H9 (cell line): ENCODE results near the gene LIM2. TPM values are rescaled to one million over a fixed set of nuclear protein-coding genes. Genes with fewer than 3 reads are reported as not detected.

Source experiments
- DNase-seq: peaks from one replicate; pipeline ENCODE4 v3.0.0-alpha.2; 2017
- H2AFZ ChIP-seq: one replicate; pipeline ENCODE4 v1.6.1; 2013; ENCODE audit warnings: mild to moderate bottlenecking, low read length, control low read depth, moderate library complexity
- H2AK5ac ChIP-seq: 2 replicates; pipeline ENCODE4 v1.6.1; 2013; ENCODE audit warnings: low read length, control low read depth, mixed read lengths; ENCODE audit not compliant: insufficient read length
- H2BK120ac ChIP-seq: one replicate; pipeline ENCODE4 v1.6.1; 2013; ENCODE audit warnings: low read depth, mild to moderate bottlenecking, low read length, control low read depth, inconsistent platforms; ENCODE audit not compliant: poor library complexity, severe bottlenecking
- H2BK12ac ChIP-seq: 2 replicates; pipeline ENCODE4 v1.6.1; 2013; ENCODE audit warnings: low read length, control low read depth, mixed read lengths, low read depth; ENCODE audit not compliant: insufficient read length
- H2BK15ac ChIP-seq: 2 replicates; pipeline ENCODE4 v1.6.1; 2013; ENCODE audit warnings: low read depth, low read length, control low read depth
- H2BK20ac ChIP-seq: one replicate; pipeline ENCODE4 v1.6.1; 2013; ENCODE audit warnings: low read depth, mild to moderate bottlenecking, low read length, control low read depth, inconsistent platforms; ENCODE audit not compliant: poor library complexity, severe bottlenecking
- H2BK5ac ChIP-seq: 2 replicates; pipeline ENCODE4 v1.6.1; 2013; ENCODE audit warnings: low read length, control low read depth, mixed read lengths; ENCODE audit not compliant: insufficient read length
- H3K14ac ChIP-seq: 2 replicates; pipeline ENCODE4 v1.6.1; 2013; ENCODE audit warnings: low read length, control low read depth; ENCODE audit not compliant: insufficient read depth
- H3K18ac ChIP-seq: 2 replicates; pipeline ENCODE4 v1.6.1; 2013; ENCODE audit warnings: low read depth, mild to moderate bottlenecking, mixed read lengths, low read length, control low read depth; ENCODE audit not compliant: insufficient read length
- H3K23ac ChIP-seq: 2 replicates; pipeline ENCODE4 v1.6.1; 2013; ENCODE audit warnings: low read length, control low read depth, mixed read lengths, low read depth; ENCODE audit not compliant: insufficient read length
- H3K23me2 ChIP-seq: 2 replicates; pipeline ENCODE4 v1.6.1; 2013; ENCODE audit warnings: low read depth, mild to moderate bottlenecking, mixed read lengths, low read length, control low read depth; ENCODE audit not compliant: insufficient read length, poor library complexity, severe bottlenecking
- H3K27ac ChIP-seq: 2 replicates; pipeline ENCODE4 v1.5.1; 2013; ENCODE audit warnings: low read length, control low read depth, mixed read lengths, low read depth; ENCODE audit not compliant: insufficient read length
- H3K27me3 ChIP-seq: 2 replicates; pipeline ENCODE4 v1.6.1; 2013; ENCODE audit warnings: low read length, control low read depth, inconsistent platforms; ENCODE audit not compliant: insufficient read depth
- H3K4ac ChIP-seq: 2 replicates; pipeline ENCODE4 v1.6.1; 2013; ENCODE audit warnings: low read depth, mild to moderate bottlenecking, control low read depth, inconsistent platforms, low read length, moderate library complexity
- H3K4me1 ChIP-seq: 2 replicates; pipeline ENCODE4 v1.6.1; 2013; ENCODE audit warnings: low read length, control low read depth, inconsistent platforms; ENCODE audit not compliant: insufficient read depth
- H3K4me2 ChIP-seq: 2 replicates; pipeline ENCODE4 v1.6.1; 2013; ENCODE audit warnings: low read length, control low read depth, mixed read lengths; ENCODE audit not compliant: insufficient read length, insufficient read depth
- H3K56ac ChIP-seq: 2 replicates; pipeline ENCODE4 v1.6.1; 2013; ENCODE audit warnings: low read depth, mild to moderate bottlenecking, mixed read lengths, low read length, control low read depth; ENCODE audit not compliant: insufficient read length
- H3K79me1 ChIP-seq: 2 replicates; pipeline ENCODE4 v1.6.1; 2013; ENCODE audit warnings: low read depth, mild to moderate bottlenecking, moderate library complexity, low read length, control low read depth, inconsistent platforms; ENCODE audit not compliant: insufficient read depth, poor library complexity, severe bottlenecking
- H3K79me2 ChIP-seq: 2 replicates; pipeline ENCODE4 v1.6.1; 2013; ENCODE audit warnings: low read length, control low read depth, inconsistent platforms; ENCODE audit not compliant: insufficient read depth
- H3K9ac ChIP-seq: 2 replicates; pipeline ENCODE4 v1.6.1; 2013; ENCODE audit warnings: low read length, control low read depth, mixed read lengths; ENCODE audit not compliant: insufficient read length; ENCODE audit errors: extremely low read depth
- H3K9me3 ChIP-seq: one replicate; pipeline ENCODE4 v1.6.1; 2013; ENCODE audit warnings: low read depth, low read length, inconsistent platforms; ENCODE audit not compliant: control insufficient read depth
- H3T11ph ChIP-seq: one replicate; pipeline ENCODE4 v1.6.1; 2013; ENCODE audit warnings: mild to moderate bottlenecking, low read length, control low read depth, inconsistent platforms
- H4K20me1 ChIP-seq: one replicate; pipeline ENCODE4 v1.6.1; 2013; ENCODE audit not compliant: control insufficient read depth, insufficient read length, insufficient read depth
- H4K5ac ChIP-seq: 2 replicates; pipeline ENCODE4 v1.6.1; 2013; ENCODE audit warnings: low read depth, mild to moderate bottlenecking, mixed read lengths, low read length, control low read depth; ENCODE audit not compliant: insufficient read length
- H4K8ac ChIP-seq: replicated peaks from 2 replicates; pipeline ENCODE4 v1.6.1; 2013; ENCODE audit warnings: low read length, control low read depth, mixed read lengths, low read depth; ENCODE audit not compliant: insufficient read length
- H4K91ac ChIP-seq: 2 replicates; pipeline ENCODE4 v1.6.1; 2013; ENCODE audit warnings: low read depth, mild to moderate bottlenecking, moderate library complexity, mixed read lengths, low read length, control low read depth; ENCODE audit not compliant: insufficient read length
- H3K27ac Mint-ChIP-seq, 3 experiments: 2 replicates in 2 of 3; 3 replicates in 1 of 3; pipeline ENCODE4 v1.8.0; 2020 to 2021; ENCODE audit warnings: mixed read lengths in 3 of 3, mild to moderate bottlenecking in 1 of 3, moderate library complexity in 1 of 3
- H3K27me3 Mint-ChIP-seq: 2 replicates; pipeline ENCODE4 v1.8.0; 2021; ENCODE audit warnings: low read depth, mild to moderate bottlenecking, moderate library complexity, mixed read lengths
- H3K36me3 Mint-ChIP-seq, 3 experiments: 2 replicates in 2 of 3; 3 replicates in 1 of 3; pipeline ENCODE4 v1.8.0; 2020 to 2021; ENCODE audit warnings: low read depth in 3 of 3, mixed read lengths in 3 of 3; ENCODE audit not compliant: insufficient read depth in 1 of 3
- H3K4me1 Mint-ChIP-seq, 2 experiments: 2 replicates each; pipeline ENCODE4 v1.8.0; 2020; ENCODE audit warnings: mixed read lengths in 2 of 2
- H3K4me3 Mint-ChIP-seq, 2 experiments: 2 replicates in 1 of 2; 3 replicates in 1 of 2; pipeline ENCODE4 v1.8.0; 2020 to 2021; ENCODE audit warnings: mild to moderate bottlenecking in 2 of 2, mixed read lengths in 2 of 2, moderate library complexity in 1 of 2
- H3K9me3 Mint-ChIP-seq, 2 experiments: 2 replicates in 1 of 2; 3 replicates in 1 of 2; pipeline ENCODE4 v1.8.0; 2020; ENCODE audit warnings: mild to moderate bottlenecking in 2 of 2, mixed read lengths in 2 of 2, moderate library complexity in 1 of 2
- WGBS: extraction: QIAGEN DNeasy Blood & Tissue Kit; methylation state at CpG from one replicate; pipeline ENCODE4 v1.1.7; 2013; ENCODE audit warnings: missing lambda C conversion rate, low lambda C conversion rate, mixed read lengths; ENCODE audit not compliant: insufficient read length; ENCODE audit errors: extremely low coverage; 5-methylcytosine and 5-hydroxymethylcytosine counted together
- total RNA-seq: library from RNA; stranded (reverse); gene quantifications from 2 replicates; pipeline ENCODE4 v1.2.1, GENCODE V29; 2021
- TF ChIP-seq, protein P1 (sequence below): fragments of 200-600 bp; sonication (generic); conservative IDR thresholded peaks from 3 replicates; pipeline ENCODE4 v1.8.0; 2021; ENCODE audit warnings: antibody characterized with exemption, mild to moderate bottlenecking

Gene LIM2
- total RNA-seq, 1 experiment from 2014 or later = not detected

DNA sequence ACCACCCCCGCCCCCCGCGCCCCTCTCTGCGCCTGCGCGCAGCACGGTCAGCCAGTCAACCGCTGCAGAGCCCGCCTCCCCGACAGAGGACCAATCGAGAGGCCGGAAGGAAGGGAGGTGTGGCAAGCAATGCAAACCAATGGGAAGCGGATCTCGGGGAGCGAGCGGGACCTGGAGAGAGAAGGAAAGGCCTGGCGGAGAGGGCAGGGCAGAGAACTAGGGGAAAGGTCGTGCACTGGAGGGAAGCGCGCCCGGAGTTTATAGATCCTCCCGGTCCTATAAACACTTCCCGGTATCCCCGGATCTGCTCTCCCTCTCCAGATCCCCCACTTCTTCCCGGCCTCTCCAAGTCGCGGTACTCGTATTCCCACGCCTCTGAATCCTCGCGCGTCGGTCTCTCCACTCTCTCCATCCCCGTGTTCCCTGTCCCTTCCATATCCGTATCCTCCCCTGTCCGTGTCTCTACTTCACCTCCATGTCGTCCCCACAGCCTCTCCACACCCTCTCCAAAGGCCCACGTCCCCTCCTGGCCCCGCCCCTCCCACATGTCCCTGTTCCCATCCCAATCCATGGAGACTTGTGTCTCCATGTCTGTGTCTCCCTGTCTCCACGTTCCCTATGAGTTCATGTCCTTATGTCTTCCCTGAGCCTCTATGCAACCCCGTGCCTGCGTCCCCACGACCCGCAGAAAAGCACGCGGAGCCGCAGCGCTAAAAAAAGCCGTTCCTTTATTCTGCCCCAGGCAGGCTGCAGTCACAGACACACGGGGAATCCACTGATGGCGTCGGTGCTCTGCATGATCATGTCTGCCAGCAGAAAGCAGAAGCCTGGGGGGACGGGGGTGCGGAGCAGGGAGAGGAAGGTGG lies 21.2 kb downstream of the LIM2 start:
- Mint-ChIP-seq H3K4me3 (peak overlapping the region; percentile 95 to 100), H3K36me3 (no peaks in the 10 kb centered on the region), H3K4me1 (peaks cover 36 to 40% of the 10 kb centered on the region in 2 experiments), H3K27ac (peak overlapping the region; percentile 92 to 98 (median 97)), H3K27me3 (peaks cover 8% of the 10 kb centered on the region), H3K9me3 (no peaks in the 10 kb centered on the region)
- H3K79me2 ChIP-seq = no peaks in the 10 kb centered on the region
- H2BK15ac ChIP-seq = no peak overlapping the region
- H3K23ac ChIP-seq = no peak overlapping the region
- peaks cover 21% of the 10 kb centered on the region for H3K23me2 ChIP-seq
- no peaks in the 10 kb centered on the region for H4K20me1 ChIP-seq
- H3T11ph ChIP-seq = no peak overlapping the region
- no peak overlapping the region for H2AK5ac ChIP-seq
- peak overlapping the region; percentile 89 for H3K4me2 ChIP-seq
- no peak overlapping the region for H3K14ac ChIP-seq
- no peak overlapping the region for H2BK12ac ChIP-seq
- H2BK20ac ChIP-seq = no peak overlapping the region
- no peak overlapping the region for H3K18ac ChIP-seq
- H4K8ac ChIP-seq = no peak overlapping the region
- DNase-seq = peak; percentile 99
- H3K9me3 ChIP-seq = no peaks in the 10 kb centered on the region
- H2BK5ac ChIP-seq = no peak overlapping the region
- H3K56ac ChIP-seq = no peak overlapping the region
- TF ChIP-seq, protein P1, sequence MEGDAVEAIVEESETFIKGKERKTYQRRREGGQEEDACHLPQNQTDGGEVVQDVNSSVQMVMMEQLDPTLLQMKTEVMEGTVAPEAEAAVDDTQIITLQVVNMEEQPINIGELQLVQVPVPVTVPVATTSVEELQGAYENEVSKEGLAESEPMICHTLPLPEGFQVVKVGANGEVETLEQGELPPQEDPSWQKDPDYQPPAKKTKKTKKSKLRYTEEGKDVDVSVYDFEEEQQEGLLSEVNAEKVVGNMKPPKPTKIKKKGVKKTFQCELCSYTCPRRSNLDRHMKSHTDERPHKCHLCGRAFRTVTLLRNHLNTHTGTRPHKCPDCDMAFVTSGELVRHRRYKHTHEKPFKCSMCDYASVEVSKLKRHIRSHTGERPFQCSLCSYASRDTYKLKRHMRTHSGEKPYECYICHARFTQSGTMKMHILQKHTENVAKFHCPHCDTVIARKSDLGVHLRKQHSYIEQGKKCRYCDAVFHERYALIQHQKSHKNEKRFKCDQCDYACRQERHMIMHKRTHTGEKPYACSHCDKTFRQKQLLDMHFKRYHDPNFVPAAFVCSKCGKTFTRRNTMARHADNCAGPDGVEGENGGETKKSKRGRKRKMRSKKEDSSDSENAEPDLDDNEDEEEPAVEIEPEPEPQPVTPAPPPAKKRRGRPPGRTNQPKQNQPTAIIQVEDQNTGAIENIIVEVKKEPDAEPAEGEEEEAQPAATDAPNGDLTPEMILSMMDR = no peak
- H4K5ac ChIP-seq = no peak overlapping the region
- H3K9ac ChIP-seq = peak overlapping the region; percentile 3
- no peaks in the 10 kb centered on the region for H3K79me1 ChIP-seq
- no peak overlapping the region for H3K4ac ChIP-seq
- no peak overlapping the region for H4K91ac ChIP-seq
- no CpG with 5 or more reads among the region's 54 CpGs for WGBS
- H2BK120ac ChIP-seq = no peak overlapping the region
- no peaks in the 10 kb centered on the region for H3K4me1 ChIP-seq
- H3K27ac ChIP-seq = no peak overlapping the region
- no peak overlapping the region for H2AFZ ChIP-seq
- no peaks in the 10 kb centered on the region for H3K27me3 ChIP-seq
